GM04504 (cell line): ENCODE data around the gene CCDC40.

Experiments
- DNase-seq: peaks from one replicate; pipeline ENCODE4 v3.0.0-alpha.2; 2012; ENCODE audit warnings: low read depth

CCDC40 gene

GRCh38 chr17:80102664-80103448 lies 66.4 kb downstream of the CCDC40 start:
- DNase-seq: no peak

GRCh38 chr17:80103449-80104085 lies 67.1 kb downstream of the CCDC40 start:
- DNase-seq: no peak

GRCh38 chr17:80104321-80104955 lies 68.0 kb downstream of the CCDC40 start:
- DNase-seq: no peak

GRCh38 chr17:80104956-80105375 lies 68.5 kb downstream of the CCDC40 start:
- DNase-seq: no peak

- no peak for DNase-seq
Measured at GRCh38 chr17:80105762-80106161, 69.3 kb downstream of the CCDC40 start.

GRCh38 chr17:80106176-80106575 lies 69.7 kb downstream of the CCDC40 start:
- DNase-seq: no peak

GRCh38 chr17:80106751-80107150 lies 70.3 kb downstream of the CCDC40 start:
- no peak for DNase-seq

- DNase-seq: no peak
Measured at GRCh38 chr17:80107231-80108021, 71.0 kb downstream of the CCDC40 start.

GRCh38 chr17:80108036-80108971 lies 71.9 kb downstream of the CCDC40 start:
- no peak for DNase-seq

GRCh38 chr17:80109066-80109660 lies 72.7 kb downstream of the CCDC40 start:
- DNase-seq: no peak

GRCh38 chr17:80109713-80110446 lies 73.4 kb downstream of the CCDC40 start:
- DNase-seq: no peak

GRCh38 chr17:80110447-80110812 lies 74.0 kb downstream of the CCDC40 start:
- no peak for DNase-seq

GRCh38 chr17:80110927-80111701 lies 74.7 kb downstream of the CCDC40 start:
- DNase-seq: no peak

- DNase-seq: no peak
Measured at GRCh38 chr17:80111702-80112470, 75.4 kb downstream of the CCDC40 start.

GRCh38 chr17:80112471-80113032 lies 76.1 kb downstream of the CCDC40 start:
- DNase-seq: no peak

- DNase-seq: no peak
Measured at GRCh38 chr17:80113033-80113484, 76.6 kb downstream of the CCDC40 start.

GRCh38 chr17:80114758-80115157 lies 78.3 kb downstream of the CCDC40 start:
- DNase-seq: no peak

- no peak for DNase-seq
Measured at GRCh38 chr17:80115159-80115558, 78.7 kb downstream of the CCDC40 start.
